ENCODE measurements around the gene TECTB.

DNA sequence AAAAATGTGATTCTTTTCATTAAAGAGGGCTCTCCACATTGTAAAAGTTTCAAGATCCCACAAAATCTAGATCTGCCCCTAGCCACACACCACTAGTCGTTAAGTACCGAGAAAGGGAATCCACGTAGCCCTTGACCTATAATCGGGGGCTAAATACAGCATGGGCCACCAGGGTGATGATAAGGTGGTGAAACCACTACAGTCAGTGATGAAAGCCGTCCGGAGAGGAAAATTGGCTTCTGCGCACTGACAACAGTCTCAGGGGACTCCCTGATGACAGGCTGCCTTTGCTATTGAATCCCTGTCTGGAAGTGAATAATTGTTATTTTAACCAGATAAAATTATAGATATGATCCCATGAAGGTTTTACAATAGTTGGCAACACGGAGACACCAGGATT, 4.6 kb downstream of the TECTB start:
- TF ChIP-seq, protein P1, sequence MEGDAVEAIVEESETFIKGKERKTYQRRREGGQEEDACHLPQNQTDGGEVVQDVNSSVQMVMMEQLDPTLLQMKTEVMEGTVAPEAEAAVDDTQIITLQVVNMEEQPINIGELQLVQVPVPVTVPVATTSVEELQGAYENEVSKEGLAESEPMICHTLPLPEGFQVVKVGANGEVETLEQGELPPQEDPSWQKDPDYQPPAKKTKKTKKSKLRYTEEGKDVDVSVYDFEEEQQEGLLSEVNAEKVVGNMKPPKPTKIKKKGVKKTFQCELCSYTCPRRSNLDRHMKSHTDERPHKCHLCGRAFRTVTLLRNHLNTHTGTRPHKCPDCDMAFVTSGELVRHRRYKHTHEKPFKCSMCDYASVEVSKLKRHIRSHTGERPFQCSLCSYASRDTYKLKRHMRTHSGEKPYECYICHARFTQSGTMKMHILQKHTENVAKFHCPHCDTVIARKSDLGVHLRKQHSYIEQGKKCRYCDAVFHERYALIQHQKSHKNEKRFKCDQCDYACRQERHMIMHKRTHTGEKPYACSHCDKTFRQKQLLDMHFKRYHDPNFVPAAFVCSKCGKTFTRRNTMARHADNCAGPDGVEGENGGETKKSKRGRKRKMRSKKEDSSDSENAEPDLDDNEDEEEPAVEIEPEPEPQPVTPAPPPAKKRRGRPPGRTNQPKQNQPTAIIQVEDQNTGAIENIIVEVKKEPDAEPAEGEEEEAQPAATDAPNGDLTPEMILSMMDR (IDR thresholded peaks at IDR 0.05; ENCODE audit: insufficient read depth, low read depth, low read length) = no peak
- TF ChIP-seq EZH2 (IDR thresholded peaks at IDR 0.05; ENCODE audit: insufficient read depth, low read length) = no peak
